Astrocyte (in vitro differentiated cells and primary cell): ENCODE data around the gene EXOC6B. TPM values are rescaled to one million over a fixed set of nuclear protein-coding genes. Genes with fewer than 3 reads are reported as not detected.

ENCODE experiments used
- DNase-seq: peaks from one replicate; pipeline ENCODE4 v3.0.0-alpha.2; 2010; ENCODE audit warnings: low read depth
- FAIRE-seq: peaks from 2 replicates; lab custom pipeline; 2011; peaks lifted over from hg19 to GRCh38; lab: Jason Lieb, UNC
- H2AFZ ChIP-seq: 2 replicates; pipeline ENCODE4 v1.6.0; 2012; ENCODE audit warnings: low read depth, low read length, inconsistent platforms
- H3K27ac ChIP-seq: 2 replicates; pipeline ENCODE4 v1.5.1; 2011; ENCODE audit warnings: low read depth, low read length, inconsistent platforms
- H3K27me3 ChIP-seq: 2 replicates; pipeline ENCODE4 v1.6.0; 2011; ENCODE audit warnings: low read length, inconsistent platforms; ENCODE audit not compliant: insufficient read depth
- H3K36me3 ChIP-seq: 2 replicates; pipeline ENCODE4 v1.5.1; 2011; ENCODE audit warnings: low read length, inconsistent platforms; ENCODE audit not compliant: insufficient read depth
- H3K4me1 ChIP-seq: 2 replicates; pipeline ENCODE4 v1.5.1; 2011; ENCODE audit warnings: low read length, inconsistent platforms; ENCODE audit not compliant: insufficient read depth
- H3K4me2 ChIP-seq: 2 replicates; pipeline ENCODE4 v1.6.0; 2012; ENCODE audit warnings: low read length, inconsistent platforms
- H3K4me3 ChIP-seq: 2 replicates; pipeline ENCODE4 v1.5.1; 2011; ENCODE audit warnings: low read depth, mild to moderate bottlenecking, low read length, inconsistent platforms; ENCODE audit not compliant: insufficient read depth
- H3K79me2 ChIP-seq: 2 replicates; pipeline ENCODE4 v1.6.0; 2012; ENCODE audit warnings: mild to moderate bottlenecking, low read length, inconsistent platforms; ENCODE audit not compliant: insufficient read depth
- H3K9ac ChIP-seq: 2 replicates; pipeline ENCODE4 v1.6.0; 2012; ENCODE audit warnings: mild to moderate bottlenecking, low read length, inconsistent platforms
- H3K9me3 ChIP-seq: 2 replicates; pipeline ENCODE4 v1.5.1; 2012; ENCODE audit warnings: low read depth, mild to moderate bottlenecking, low read length, inconsistent platforms; ENCODE audit not compliant: insufficient read depth
- H4K20me1 ChIP-seq: 2 replicates; pipeline ENCODE4 v1.6.0; 2012; ENCODE audit warnings: low read length, inconsistent platforms; ENCODE audit not compliant: insufficient read depth
- H3K27ac Mint-ChIP-seq: one replicate; pipeline ENCODE4 v1.8.0; 2021; ENCODE audit warnings: mild to moderate bottlenecking, mixed read lengths; ENCODE audit not compliant: unreplicated experiment
- H3K27me3 Mint-ChIP-seq: one replicate; pipeline ENCODE4 v1.8.0; 2021; ENCODE audit warnings: low read depth, mixed read lengths; ENCODE audit not compliant: unreplicated experiment
- H3K36me3 Mint-ChIP-seq: one replicate; pipeline ENCODE4 v1.8.0; 2021; ENCODE audit warnings: low read depth, mixed read lengths; ENCODE audit not compliant: unreplicated experiment
- H3K4me1 Mint-ChIP-seq: one replicate; pipeline ENCODE4 v1.8.0; 2021; ENCODE audit warnings: low read depth, mixed read lengths; ENCODE audit not compliant: unreplicated experiment
- H3K4me3 Mint-ChIP-seq: one replicate; pipeline ENCODE4 v1.8.0; 2021; ENCODE audit warnings: mild to moderate bottlenecking, moderate library complexity, mixed read lengths; ENCODE audit not compliant: unreplicated experiment
- H3K9me3 Mint-ChIP-seq: one replicate; pipeline ENCODE4 v1.8.0; 2021; ENCODE audit warnings: mild to moderate bottlenecking, mixed read lengths; ENCODE audit not compliant: unreplicated experiment
- EZH2 ChIP-seq: IDR thresholded peaks from 2 replicates; pipeline ENCODE4 v1.6.1; 2012; ENCODE audit warnings: mild to moderate bottlenecking, low read length, inconsistent platforms; ENCODE audit not compliant: insufficient read depth
- total RNA-seq: library from RNA; stranded (reverse); gene quantifications from 2 replicates; pipeline ENCODE4 v1.2.1, GENCODE V29; 2021
- TF ChIP-seq, protein P1 (sequence below): IDR thresholded peaks from 2 replicates; pipeline ENCODE4 v1.5.1; 2011; ENCODE audit warnings: low read depth, mild to moderate bottlenecking, inconsistent platforms, low read length, moderate library complexity; ENCODE audit not compliant: insufficient read depth

The EXOC6B gene
- total RNA-seq, 1 donor from 2014 or later: 31.8 TPM

- Mint-ChIP-seq H3K27ac (no peak overlapping the region), H3K9me3 (no peaks in the 10 kb centered on the region), H3K4me1 (peaks cover 14% of the 10 kb centered on the region), H3K36me3 (no peaks in the 10 kb centered on the region), H3K27me3 (no peaks in the 10 kb centered on the region), H3K4me3 (no peak overlapping the region)
- Histone ChIP-seq H3K9me3 (no peaks in the 10 kb centered on the region), H3K4me1 (peaks cover 11% of the 10 kb centered on the region), H3K27me3 (no peaks in the 10 kb centered on the region), H3K79me2 (no peaks in the 10 kb centered on the region), H3K4me2 (no peak overlapping the region), H3K4me3 (no peak overlapping the region), H2AFZ (no peak overlapping the region), H3K36me3 (no peaks in the 10 kb centered on the region), H4K20me1 (no peaks in the 10 kb centered on the region), H3K9ac (no peak overlapping the region), H3K27ac (no peak overlapping the region)
- no peak for DNase-seq
- TF ChIP-seq, protein P1, sequence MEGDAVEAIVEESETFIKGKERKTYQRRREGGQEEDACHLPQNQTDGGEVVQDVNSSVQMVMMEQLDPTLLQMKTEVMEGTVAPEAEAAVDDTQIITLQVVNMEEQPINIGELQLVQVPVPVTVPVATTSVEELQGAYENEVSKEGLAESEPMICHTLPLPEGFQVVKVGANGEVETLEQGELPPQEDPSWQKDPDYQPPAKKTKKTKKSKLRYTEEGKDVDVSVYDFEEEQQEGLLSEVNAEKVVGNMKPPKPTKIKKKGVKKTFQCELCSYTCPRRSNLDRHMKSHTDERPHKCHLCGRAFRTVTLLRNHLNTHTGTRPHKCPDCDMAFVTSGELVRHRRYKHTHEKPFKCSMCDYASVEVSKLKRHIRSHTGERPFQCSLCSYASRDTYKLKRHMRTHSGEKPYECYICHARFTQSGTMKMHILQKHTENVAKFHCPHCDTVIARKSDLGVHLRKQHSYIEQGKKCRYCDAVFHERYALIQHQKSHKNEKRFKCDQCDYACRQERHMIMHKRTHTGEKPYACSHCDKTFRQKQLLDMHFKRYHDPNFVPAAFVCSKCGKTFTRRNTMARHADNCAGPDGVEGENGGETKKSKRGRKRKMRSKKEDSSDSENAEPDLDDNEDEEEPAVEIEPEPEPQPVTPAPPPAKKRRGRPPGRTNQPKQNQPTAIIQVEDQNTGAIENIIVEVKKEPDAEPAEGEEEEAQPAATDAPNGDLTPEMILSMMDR: no peak
- no peak for TF ChIP-seq EZH2
- FAIRE-seq: no peak
These were observed 549.0 kb downstream of the EXOC6B start for GRCh38 chr2:72276876-72277275.

DNA sequence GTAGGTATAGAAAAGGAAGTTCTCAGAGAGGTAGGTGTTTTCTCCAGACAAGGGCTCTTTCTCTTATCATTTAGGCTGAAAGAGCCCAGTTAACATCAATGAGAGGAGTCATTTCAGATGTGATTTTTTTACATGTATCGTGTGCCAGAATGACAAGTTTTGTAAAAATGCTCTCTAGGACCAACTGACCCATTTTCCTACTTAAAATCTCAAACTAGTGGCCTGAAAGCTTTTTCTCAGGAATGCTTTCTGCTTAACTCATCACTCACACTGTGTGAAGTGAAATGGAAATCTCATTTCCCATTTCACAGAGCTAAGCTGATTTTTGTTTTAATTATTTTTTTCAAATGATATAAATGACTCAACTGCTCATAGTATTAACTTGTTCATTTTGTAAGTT is 549.5 kb downstream of the EXOC6B start:
- Histone ChIP-seq H3K4me1 (peaks cover 11% of the 10 kb centered on the region), H2AFZ (no peak overlapping the region), H3K36me3 (no peaks in the 10 kb centered on the region), H4K20me1 (no peaks in the 10 kb centered on the region), H3K4me2 (no peak overlapping the region), H3K4me3 (no peak overlapping the region), H3K79me2 (no peaks in the 10 kb centered on the region), H3K27me3 (no peaks in the 10 kb centered on the region), H3K27ac (no peak overlapping the region), H3K9me3 (no peaks in the 10 kb centered on the region), H3K9ac (no peak overlapping the region)
- H3K27me3 Mint-ChIP-seq: no peaks in the 10 kb centered on the region
- H3K4me3 Mint-ChIP-seq: no peak overlapping the region
- TF ChIP-seq, protein P1: no peak
- TF ChIP-seq EZH2: no peak
- DNase-seq (peak; percentile 77), FAIRE-seq (peak; percentile 80)
- no peaks in the 10 kb centered on the region for H3K9me3 Mint-ChIP-seq
- no peak overlapping the region for H3K27ac Mint-ChIP-seq
- H3K36me3 Mint-ChIP-seq: no peaks in the 10 kb centered on the region
- peaks cover 14% of the 10 kb centered on the region for H3K4me1 Mint-ChIP-seq

DNA sequence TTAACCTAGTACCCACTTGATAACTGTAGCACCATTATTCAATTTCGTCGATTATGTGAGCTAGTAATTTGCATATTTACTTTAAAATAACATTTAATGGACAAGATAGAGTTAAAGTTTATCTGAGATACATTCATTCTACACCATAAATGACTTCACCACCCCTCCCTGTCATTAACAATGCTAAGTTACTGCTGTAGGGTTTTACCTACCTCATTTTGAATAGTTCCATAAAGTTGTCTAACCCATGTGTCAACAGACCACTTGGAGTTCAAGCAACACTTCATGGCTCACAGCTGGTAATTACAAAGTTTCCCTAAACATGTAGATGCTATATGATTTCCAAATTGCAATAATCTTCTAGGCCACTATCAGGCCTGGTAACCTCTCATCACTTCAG is 550.7 kb downstream of the EXOC6B start:
- Mint-ChIP-seq H3K9me3 (no peaks in the 10 kb centered on the region), H3K27me3 (no peaks in the 10 kb centered on the region), H3K27ac (no peak overlapping the region), H3K4me3 (no peak overlapping the region), H3K4me1 (peaks cover 14% of the 10 kb centered on the region), H3K36me3 (no peaks in the 10 kb centered on the region)
- Histone ChIP-seq H3K9ac (no peak overlapping the region), H3K27ac (no peak overlapping the region), H3K4me3 (no peak overlapping the region), H2AFZ (no peak overlapping the region), H3K27me3 (no peaks in the 10 kb centered on the region), H3K79me2 (no peaks in the 10 kb centered on the region), H4K20me1 (no peaks in the 10 kb centered on the region), H3K36me3 (no peaks in the 10 kb centered on the region), H3K4me2 (no peak overlapping the region), H3K9me3 (no peaks in the 10 kb centered on the region), H3K4me1 (peaks cover 11% of the 10 kb centered on the region)
- no peak for DNase-seq
- FAIRE-seq: no peak
- TF ChIP-seq EZH2: no peak
- TF ChIP-seq, protein P1: no peak
